ENCODE results near the gene CTNNA3.

DNA sequence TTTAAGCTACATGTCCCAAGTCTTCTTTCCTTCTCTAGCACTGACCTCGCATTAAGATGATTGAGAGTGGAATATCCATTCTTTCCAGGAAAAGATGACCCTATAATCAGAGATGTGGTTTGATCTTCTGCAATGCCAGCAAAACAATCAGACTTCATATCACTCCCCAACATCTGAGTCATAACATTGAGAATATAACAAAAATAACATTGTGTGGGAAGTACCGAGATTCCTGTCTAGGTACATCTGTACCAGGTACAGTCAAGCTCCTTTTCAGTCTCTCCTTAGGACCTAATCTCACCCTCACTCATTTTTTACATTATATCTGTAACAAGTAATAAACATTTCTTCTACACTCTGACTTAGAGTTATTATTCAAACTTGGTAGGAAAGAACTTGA, 568.6 kb downstream of the CTNNA3 start:
- TF ChIP-seq CTCF (conservative IDR thresholded peaks at IDR 0.05; ENCODE audit: low read depth, low read length) (no peak), POLR2A (IDR thresholded peaks at IDR 0.05; ENCODE audit: low read depth, low read length) (no peak), NFE2L2 (IDR thresholded peaks at IDR 0.05; ENCODE audit: low read depth, low read length) (no peak), RFX5 (IDR thresholded peaks at IDR 0.05; ENCODE audit: low read depth, low read length) (no peak), MAFK (IDR thresholded peaks at IDR 0.05; ENCODE audit: low read depth, low read length) (no peak), SMC3 (IDR thresholded peaks at IDR 0.05; ENCODE audit: low read depth, low read length) (no peak), RAD21 (IDR thresholded peaks at IDR 0.05; ENCODE audit: low read length) (no peak), BHLHE40 (IDR thresholded peaks at IDR 0.05; ENCODE audit: low read depth, low read length) (no peak), CEBPB (IDR thresholded peaks at IDR 0.05; ENCODE audit: low read depth, low read length) (no peak), MXI1 (IDR thresholded peaks at IDR 0.05; ENCODE audit: borderline replicate concordance, low read depth, low read length) (no peak), FOS (IDR thresholded peaks at IDR 0.05; ENCODE audit: low read depth, low read length) (no peak), USF2 (IDR thresholded peaks at IDR 0.05; ENCODE audit: low read depth, low read length) (no peak)
